Measurements from ENCODE around the gene RNF217. TPM values are rescaled to one million over a fixed set of nuclear protein-coding genes. Genes with fewer than 3 reads are reported as not detected.

Gene RNF217
- total and polyA plus RNA-seq, 8 donors, result 1.9 to 32.7 (median 11.2) TPM

DNA sequence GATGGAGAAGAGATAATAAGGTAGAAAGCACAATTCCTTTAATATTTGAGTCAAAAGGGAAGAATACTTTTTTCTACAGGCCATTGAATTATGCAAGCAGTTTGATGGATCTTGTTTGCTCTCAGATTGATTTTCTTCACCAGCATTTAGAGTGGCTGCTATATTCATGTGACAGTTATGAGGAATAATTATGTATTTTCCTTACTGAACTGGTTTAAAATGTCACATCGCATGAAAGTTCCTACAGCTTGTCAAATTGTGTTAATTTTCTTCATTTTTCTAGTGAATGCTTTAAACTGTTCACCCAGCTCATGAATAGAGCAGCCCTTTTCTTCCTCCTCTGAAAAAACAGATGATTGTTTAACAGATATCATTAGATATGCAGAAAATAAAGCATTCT lies 153.9 kb downstream of the RNF217 start:
- H3K27ac ChIP-seq, result no peak overlapping the region
- H3K4me3 ChIP-seq, result no peak overlapping the region
- TF ChIP-seq POLR2AphosphoS5 (IDR thresholded peaks at IDR 0.05) (no peak), POLR2A (IDR thresholded peaks at IDR 0.05) (no peak), CTCF (IDR thresholded peaks at IDR 0.05) (no peak), EP300 (IDR thresholded peaks at IDR 0.05) (no peak)
- no peak for DNase-seq
- 81 to 88% (median 86%) methylated on average over 1 of the region's 1 CpG for WGBS, 5 donors
- intact Hi-C loops (cut with DNase I; ENCODE audit: low total_unique reads), result no loop called here
- no peaks in the 10 kb centered on the region for H3K36me3 ChIP-seq
- H3K9me3 ChIP-seq, result peaks cover 0 to 17% (median 10%) of the 10 kb centered on the region in 4 donors
- no peaks in the 10 kb centered on the region for H3K27me3 ChIP-seq
- no peaks in the 10 kb centered on the region for H3K4me1 ChIP-seq

DNA sequence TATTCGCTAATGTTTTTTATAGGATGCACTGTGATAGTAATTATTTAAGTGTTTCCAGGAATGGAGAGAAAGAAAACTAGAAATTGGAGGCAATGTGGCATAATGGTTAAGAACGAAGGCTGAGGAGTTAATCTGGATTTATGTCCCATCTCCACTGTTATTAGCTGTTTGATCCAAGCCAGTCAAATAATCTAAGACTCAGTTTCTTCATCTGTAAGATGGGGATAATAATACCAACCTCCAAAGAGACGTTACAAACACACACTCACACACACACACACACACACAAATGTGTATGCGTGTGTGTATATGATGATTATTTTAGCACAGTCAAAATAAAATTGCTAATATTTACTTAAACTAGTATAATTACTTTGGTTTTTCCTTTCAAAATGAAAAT lies 154.5 kb downstream of the RNF217 start:
- intact Hi-C loops (cut with DNase I; ENCODE audit: low total_unique reads), result no loop called here
- H3K27ac ChIP-seq, result no peak overlapping the region
- DNase-seq, result no peak
- H3K36me3 ChIP-seq, result no peaks in the 10 kb centered on the region
- no peak overlapping the region for H3K4me3 ChIP-seq
- peaks cover 0 to 12% (median 4%) of the 10 kb centered on the region in 4 donors for H3K9me3 ChIP-seq
- 81 to 86% (median 83%) methylated on average over 4 of the region's 4 CpGs for whole genome bisulfite sequencing, 5 donors
- TF ChIP-seq POLR2A (IDR thresholded peaks at IDR 0.05) (no peak), CTCF (IDR thresholded peaks at IDR 0.05) (no peak), POLR2AphosphoS5 (IDR thresholded peaks at IDR 0.05) (no peak), EP300 (IDR thresholded peaks at IDR 0.05) (no peak)
- no peaks in the 10 kb centered on the region for H3K27me3 ChIP-seq
- H3K4me1 ChIP-seq, result no peaks in the 10 kb centered on the region

GRCh38 chr6:125117818-125118217 lies 155.6 kb downstream of the RNF217 start:
- intact Hi-C loops (cut with DNase I; ENCODE audit: low total_unique reads), result no loop called here
- no peaks in the 10 kb centered on the region for H3K4me1 ChIP-seq
- DNase-seq, result no peak
- no peak overlapping the region for H3K4me3 ChIP-seq
- no peak for TF ChIP-seq EP300 (IDR thresholded peaks at IDR 0.05)
- TF ChIP-seq POLR2A (IDR thresholded peaks at IDR 0.05), result no peak
- TF ChIP-seq CTCF (IDR thresholded peaks at IDR 0.05), result no peak
- no peak for TF ChIP-seq POLR2AphosphoS5 (IDR thresholded peaks at IDR 0.05)
- no peaks in the 10 kb centered on the region for H3K36me3 ChIP-seq
- 86 to 89% (median 88%) methylated on average over 3 of the region's 3 CpGs for WGBS, 5 donors
- H3K27ac ChIP-seq, result no peak overlapping the region
- H3K27me3 ChIP-seq, result no peaks in the 10 kb centered on the region
- H3K9me3 ChIP-seq, result peaks cover 0 to under 1% (median 0%) of the 10 kb centered on the region in 4 donors

DNA sequence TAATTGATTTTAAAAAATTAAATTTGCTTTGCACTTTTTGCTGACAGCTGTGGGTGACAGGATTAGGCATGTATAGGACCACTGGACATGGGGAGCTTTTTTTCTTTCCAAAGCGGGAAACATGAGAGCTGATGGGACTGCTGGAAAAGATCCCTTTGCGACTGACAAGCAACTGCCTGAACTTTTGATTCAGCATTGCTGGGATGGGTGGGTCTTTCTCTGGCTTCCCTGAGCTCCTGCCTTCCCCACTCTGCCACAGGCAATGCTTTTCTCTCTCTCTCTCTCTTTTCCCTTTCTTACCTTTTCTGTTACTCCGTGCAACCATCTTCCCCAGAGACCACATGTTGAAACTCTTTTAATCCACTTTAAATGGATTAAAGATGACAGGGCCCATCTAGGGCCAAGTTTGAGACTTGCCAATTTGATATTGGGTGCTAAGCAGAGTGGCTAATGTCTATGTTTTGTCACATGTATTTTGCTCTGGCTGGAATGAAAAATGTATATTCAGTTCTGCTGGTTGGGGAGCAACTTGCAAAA lies 157.9 kb downstream of the RNF217 start:
- Histone ChIP-seq H3K27me3 (no peaks in the 10 kb centered on the region), H3K4me1 (no peaks in the 10 kb centered on the region), H3K9me3 (no peaks in the 10 kb centered on the region), H3K36me3 (no peaks in the 10 kb centered on the region), H3K4me3 (no peak overlapping the region), H3K27ac (no peak overlapping the region)
- WGBS, 5 donors, result 78 to 87% (median 81%) methylated on average over 3 of the region's 3 CpGs
- DNase-seq, result no peak
- TF ChIP-seq POLR2A (IDR thresholded peaks at IDR 0.05), result no peak
- no peak for TF ChIP-seq POLR2AphosphoS5 (IDR thresholded peaks at IDR 0.05)
- no peak for TF ChIP-seq EP300 (IDR thresholded peaks at IDR 0.05)
- TF ChIP-seq CTCF (IDR thresholded peaks at IDR 0.05), result no peak
- intact Hi-C loops (cut with DNase I; ENCODE audit: low total_unique reads), result no loop called here
